AG08395 (cell line): Measurements from ENCODE around the gene MCUR1.
"Not testable (repeated sequence)": the region's sequence is repeated elsewhere in the genome, so short reads cannot be mapped to it uniquely, and the experiment has no call there.

Experiments used
- DNase-seq: peaks from one replicate; pipeline ENCODE4 v3.0.0; 2012; ENCODE audit warnings: mixed read lengths, low spot score

The MCUR1 gene

GRCh38 chr6:13828656-13829301, 14.4 kb upstream of the MCUR1 start:
- DNase-seq: not testable (repeated sequence)

DNA sequence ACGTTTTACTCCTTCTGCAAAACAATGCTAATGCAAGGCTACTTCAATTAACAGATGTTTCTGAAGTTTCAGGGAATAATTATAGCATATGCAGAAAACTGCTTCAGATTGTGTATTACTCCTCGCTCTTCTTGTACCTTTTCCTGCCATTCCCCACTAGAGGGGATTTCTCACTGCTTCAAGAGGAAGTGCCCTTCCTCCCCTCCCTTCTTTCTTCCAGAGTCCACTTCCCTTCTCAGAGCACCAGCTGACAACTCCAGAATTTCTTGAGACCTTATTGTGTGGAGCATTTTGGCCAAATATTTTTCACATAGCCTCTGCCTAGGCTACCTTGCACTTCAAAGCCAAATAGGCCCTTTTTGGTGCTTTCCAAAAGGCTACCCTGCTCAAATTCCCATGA, 12.7 kb upstream of the MCUR1 start:
- no peak for DNase-seq

GRCh38 chr6:13825871-13826270, 11.5 kb upstream of the MCUR1 start:
- no peak for DNase-seq

- no peak for DNase-seq
These were observed 4.0 kb upstream of the MCUR1 start for GRCh38 chr6:13818341-13818740.

DNA sequence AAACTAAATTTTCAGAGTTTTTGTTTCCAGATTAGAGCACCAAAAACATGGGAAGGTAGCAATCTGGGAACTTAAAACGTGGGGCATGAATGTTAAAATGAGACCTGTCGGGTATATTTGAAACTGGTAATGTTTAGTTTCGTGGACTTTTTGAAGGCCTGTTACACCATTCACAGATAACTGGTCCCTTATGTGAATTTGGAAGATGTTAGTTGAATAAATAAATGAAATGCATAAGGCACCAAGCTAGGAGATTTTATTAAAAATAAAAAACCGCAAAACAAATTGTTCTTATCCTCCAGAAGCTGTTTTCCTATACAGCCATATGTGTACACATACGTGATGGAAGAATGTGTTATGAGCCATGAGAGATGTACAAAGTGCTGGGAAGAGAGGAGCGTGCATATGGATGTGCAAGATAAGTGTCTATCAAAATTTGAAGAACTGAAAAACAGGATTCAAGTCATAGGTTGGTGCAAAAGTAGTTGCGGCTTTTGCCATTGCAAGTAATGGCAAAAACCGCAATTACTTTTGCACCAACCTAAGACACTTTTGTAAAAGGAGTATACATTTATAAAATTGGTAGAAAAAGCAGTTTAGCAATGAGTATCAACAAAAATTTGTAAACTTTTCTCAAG, 700 bp upstream of the MCUR1 start:
- peak; percentile 6 for DNase-seq

DNA sequence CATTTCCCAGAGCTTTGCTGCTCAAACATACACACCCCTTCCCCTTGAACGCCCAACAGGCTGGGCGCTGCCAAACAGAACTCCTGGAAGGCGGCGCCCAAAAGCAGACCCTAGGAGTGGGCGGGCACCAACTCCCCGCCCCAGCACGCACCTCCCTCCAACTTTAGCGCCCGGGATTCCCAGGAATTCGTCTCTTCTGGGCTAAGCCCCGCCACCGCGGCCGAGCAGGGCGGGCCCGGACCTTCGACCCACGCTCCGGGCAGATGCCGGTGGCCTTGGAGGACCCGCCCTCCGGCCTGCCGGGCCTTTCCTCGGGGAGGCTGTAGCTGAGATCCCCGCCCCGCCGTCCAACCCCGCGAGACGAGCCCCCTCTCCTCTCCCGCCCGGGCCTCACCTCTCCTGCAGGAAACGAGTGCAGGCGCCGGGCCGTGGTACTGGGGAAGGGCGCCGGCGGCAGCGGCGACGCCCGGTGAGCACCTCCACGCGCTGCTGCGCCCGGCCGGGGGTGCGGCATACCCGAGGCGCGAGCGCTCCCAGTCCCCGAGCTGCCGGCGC, 659 bp downstream of the MCUR1 start:
- DNase-seq: peak; percentile 71

GRCh38 chr6:13813026-13813425, 1.3 kb downstream of the MCUR1 start:
- DNase-seq: no peak

- no peak for DNase-seq
These were observed 2.1 kb downstream of the MCUR1 start for GRCh38 chr6:13812359-13812642.

DNA sequence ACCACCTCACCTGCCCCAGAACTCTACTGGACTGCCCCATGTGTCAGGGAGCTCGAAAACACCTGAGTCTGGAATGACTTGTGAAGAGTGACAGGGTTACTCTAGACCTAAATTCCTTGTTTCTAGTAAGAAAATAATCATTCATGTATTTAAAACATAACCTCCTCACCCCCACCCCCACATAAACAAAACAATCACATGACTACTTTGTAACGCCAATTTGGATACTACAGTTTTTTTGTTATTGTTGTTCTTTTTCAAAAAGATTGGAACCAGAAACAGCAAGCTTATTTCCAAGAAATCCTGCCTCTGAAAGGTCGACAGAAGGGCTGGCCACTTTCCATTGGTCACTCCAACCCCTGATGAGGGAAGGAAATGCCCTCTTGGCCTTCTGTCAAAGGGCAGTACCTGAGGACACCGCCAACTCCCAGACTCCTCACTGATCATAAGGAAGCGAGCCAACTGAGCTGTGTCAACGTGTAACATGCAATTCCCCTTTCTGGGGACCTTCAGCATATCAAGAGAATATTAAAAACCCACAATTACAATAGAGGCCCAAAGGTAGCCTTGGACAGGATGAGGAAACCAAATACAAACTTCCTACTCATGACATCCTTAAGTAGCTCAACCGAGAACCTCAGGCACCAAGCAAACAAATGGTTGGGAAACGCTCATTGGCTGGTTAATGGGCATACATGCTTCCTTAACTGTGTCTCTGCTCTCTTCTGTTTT, 2.6 kb downstream of the MCUR1 start:
- no peak for DNase-seq

- no peak for DNase-seq
These were observed 3.5 kb downstream of the MCUR1 start for GRCh38 chr6:13810688-13811446.

GRCh38 chr6:13808801-13809200, 5.6 kb downstream of the MCUR1 start:
- no peak for DNase-seq

DNA sequence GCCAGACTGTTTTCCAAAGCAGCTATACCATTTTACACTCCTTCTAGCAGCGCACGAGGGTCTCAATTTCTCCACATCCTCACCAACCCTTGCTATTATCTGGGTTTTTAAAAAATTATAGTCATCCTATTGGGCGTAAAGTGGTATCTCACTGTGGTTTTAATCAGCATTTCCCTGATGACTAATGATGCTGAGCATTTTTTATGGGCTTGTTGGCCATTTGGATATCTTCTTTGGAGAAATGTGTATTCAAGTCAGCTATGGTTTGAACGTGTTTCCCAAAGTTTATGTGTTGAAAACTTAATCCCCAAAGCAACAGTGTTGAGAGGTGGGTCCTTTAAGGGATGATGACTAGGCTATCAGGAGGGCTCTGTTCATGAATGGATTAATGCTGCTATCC, 6.7 kb downstream of the MCUR1 start:
- DNase-seq: no peak

GRCh38 chr6:13803581-13803980, 10.8 kb downstream of the MCUR1 start:
- no peak for DNase-seq

- no peak for DNase-seq
These were observed 13.7 kb downstream of the MCUR1 start for GRCh38 chr6:13800615-13801014.

GRCh38 chr6:13796781-13797180, 17.6 kb downstream of the MCUR1 start:
- DNase-seq: no peak

DNA sequence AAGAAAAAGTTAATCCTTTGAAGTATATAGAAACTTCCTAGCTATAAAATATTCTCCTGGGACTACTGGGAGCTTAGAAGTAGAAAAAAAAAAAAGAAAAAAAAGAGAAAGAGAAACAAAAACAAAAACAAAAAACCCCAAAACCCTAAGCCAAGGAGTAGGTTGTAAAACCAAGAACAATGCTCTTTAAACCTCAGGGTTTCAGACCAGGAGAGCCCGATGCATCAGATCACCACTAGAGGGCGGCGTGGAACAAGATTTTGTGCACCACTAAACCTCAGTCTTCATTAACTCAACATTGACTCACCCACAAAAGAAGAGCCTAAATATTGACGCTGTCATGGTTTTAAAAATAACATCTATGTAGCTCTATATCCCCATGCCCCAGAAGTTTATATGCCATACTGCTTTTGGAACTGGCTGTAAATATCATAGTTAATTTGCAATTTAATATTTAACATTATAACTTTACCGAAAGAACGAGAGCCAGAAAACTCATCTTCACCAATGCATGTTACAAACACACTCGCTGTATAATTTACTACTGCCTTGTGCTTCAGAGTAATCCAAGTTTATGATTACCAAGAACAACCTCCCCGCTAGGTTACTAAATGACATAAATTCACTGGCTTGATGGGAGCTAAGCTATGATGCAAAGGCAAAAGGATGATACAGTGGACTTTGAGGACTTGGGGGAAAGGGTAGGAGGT, 19.2 kb downstream of the MCUR1 start:
- DNase-seq: peak; percentile 80

- peak; percentile 74 for DNase-seq
These were observed 20.2 kb downstream of the MCUR1 start for GRCh38 chr6:13794184-13794583.

GRCh38 chr6:13789746-13790145, 24.6 kb downstream of the MCUR1 start:
- no peak for DNase-seq

DNA sequence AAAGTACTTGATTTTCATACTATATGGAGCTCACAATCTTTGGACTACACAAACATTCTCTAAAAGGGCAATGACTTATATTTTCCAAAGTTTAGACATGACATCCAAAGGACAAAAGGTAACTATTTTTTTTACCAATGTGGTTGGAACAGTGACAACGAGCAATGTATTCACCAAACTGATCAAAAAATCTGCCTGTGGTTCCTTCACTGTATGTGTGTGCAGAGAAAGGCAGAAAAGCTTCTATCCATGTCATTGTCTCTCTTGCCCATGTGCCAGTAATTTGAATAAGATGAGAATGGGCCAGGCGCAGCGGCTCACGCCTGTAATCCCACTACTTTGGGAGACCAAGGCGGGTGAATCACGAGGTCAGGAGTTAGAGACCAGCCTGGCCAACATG, 25.5 kb downstream of the MCUR1 start:
- DNase-seq: no peak

GRCh38 chr6:13787137-13787536, 27.2 kb downstream of the MCUR1 start:
- peak; percentile 67 for DNase-seq

- not testable (repeated sequence) for DNase-seq
These were observed 34.2 kb downstream of the MCUR1 start for GRCh38 chr6:13780162-13780561.

DNA sequence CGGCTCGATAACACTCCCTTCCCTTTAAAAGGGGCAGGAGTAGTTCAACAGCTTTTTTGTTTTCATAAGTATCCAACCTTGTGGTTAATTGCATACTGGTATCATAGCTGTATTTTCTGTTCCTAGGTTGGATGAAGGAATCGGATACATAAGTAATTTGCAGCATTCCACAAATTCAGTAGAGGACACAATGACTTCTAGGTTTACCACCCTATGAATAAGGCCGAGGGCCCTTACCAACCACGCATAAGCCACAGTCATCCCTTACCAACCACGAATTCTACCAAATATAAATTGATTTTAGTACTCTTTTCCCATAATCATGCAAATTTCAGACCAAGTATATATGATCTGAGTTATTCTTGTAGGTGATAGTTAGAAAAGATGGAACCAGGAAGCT, 36.3 kb downstream of the MCUR1 start:
- no peak for DNase-seq
